Measurements from ENCODE around the gene ZNF200. TPM values are rescaled to one million over a fixed set of nuclear protein-coding genes. Genes with fewer than 3 reads are reported as not detected.

ZNF200 gene
- total RNA-seq, 1 donor from 2014 or later = 13.4 TPM

- no peak overlapping the region for H3K4me3 Mint-ChIP-seq (ENCODE audit: unreplicated experiment)
- no peak overlapping the region for H3K27ac Mint-ChIP-seq (ENCODE audit: unreplicated experiment)
- no peaks in the 10 kb centered on the region for H3K4me1 Mint-ChIP-seq (ENCODE audit: unreplicated experiment)
- H3K36me3 Mint-ChIP-seq (ENCODE audit: low read depth, unreplicated experiment) = no peaks in the 10 kb centered on the region
- no peak for DNase-seq (ENCODE audit: low spot score)
- TF ChIP-seq CTCF (IDR thresholded peaks at IDR 0.05; ENCODE audit: unreplicated experiment) = no peak
- H3K9me3 Mint-ChIP-seq (ENCODE audit: unreplicated experiment) = no peaks in the 10 kb centered on the region
- H3K27me3 Mint-ChIP-seq (ENCODE audit: unreplicated experiment) = peaks cover 9% of the 10 kb centered on the region
Observed at GRCh38 chr16:3256866-3257465, 22.0 kb upstream of the ZNF200 start.

- DNase-seq (ENCODE audit: low spot score) = no peak
- Mint-ChIP-seq H3K27ac (ENCODE audit: unreplicated experiment) (no peak within 1 kb of the TSS), H3K27me3 (ENCODE audit: unreplicated experiment) (peaks cover 6% of the 10 kb centered on the region), H3K9me3 (ENCODE audit: unreplicated experiment) (peaks cover 3% of the 10 kb centered on the region), H3K4me3 (ENCODE audit: unreplicated experiment) (no peak within 1 kb of the TSS), H3K36me3 (ENCODE audit: low read depth, unreplicated experiment) (no peaks in the 10 kb centered on the region), H3K4me1 (ENCODE audit: unreplicated experiment) (no peaks in the 10 kb centered on the region)
- TF ChIP-seq CTCF (IDR thresholded peaks at IDR 0.05; ENCODE audit: unreplicated experiment) = no peak
Observed at GRCh38 chr16:3256146-3256865, 21.3 kb upstream of the ZNF200 start, which contains the start of gene MEFV. Gene MEFV (minus strand): TSS chr16:3256633. CDS start chr16:3256587, 46 bp downstream.

- no peak for DNase-seq (ENCODE audit: low spot score)
- Mint-ChIP-seq H3K4me1 (ENCODE audit: unreplicated experiment) (no peaks in the 10 kb centered on the region), H3K27me3 (ENCODE audit: unreplicated experiment) (peaks cover 6% of the 10 kb centered on the region), H3K4me3 (ENCODE audit: unreplicated experiment) (no peak overlapping the region), H3K36me3 (ENCODE audit: low read depth, unreplicated experiment) (no peaks in the 10 kb centered on the region), H3K9me3 (ENCODE audit: unreplicated experiment) (peaks cover 3% of the 10 kb centered on the region), H3K27ac (ENCODE audit: unreplicated experiment) (no peak overlapping the region)
- no peak for TF ChIP-seq CTCF (IDR thresholded peaks at IDR 0.05; ENCODE audit: unreplicated experiment)
Observed at GRCh38 chr16:3254309-3254708, 19.4 kb upstream of the ZNF200 start.

- Mint-ChIP-seq H3K27ac (ENCODE audit: unreplicated experiment) (no peak overlapping the region), H3K27me3 (ENCODE audit: unreplicated experiment) (peaks cover 4% of the 10 kb centered on the region), H3K9me3 (ENCODE audit: unreplicated experiment) (peaks cover 3% of the 10 kb centered on the region), H3K36me3 (ENCODE audit: low read depth, unreplicated experiment) (no peaks in the 10 kb centered on the region), H3K4me3 (ENCODE audit: unreplicated experiment) (no peak overlapping the region), H3K4me1 (ENCODE audit: unreplicated experiment) (no peaks in the 10 kb centered on the region)
- TF ChIP-seq CTCF (IDR thresholded peaks at IDR 0.05; ENCODE audit: unreplicated experiment) = no peak
- DNase-seq (ENCODE audit: low spot score) = no peak
Observed at GRCh38 chr16:3252967-3253366, 18.0 kb upstream of the ZNF200 start.

- Mint-ChIP-seq H3K36me3 (ENCODE audit: low read depth, unreplicated experiment) (peaks cover 10% of the 10 kb centered on the region), H3K27ac (ENCODE audit: unreplicated experiment) (no peak overlapping the region), H3K4me1 (ENCODE audit: unreplicated experiment) (no peaks in the 10 kb centered on the region), H3K27me3 (ENCODE audit: unreplicated experiment) (peaks cover 6% of the 10 kb centered on the region), H3K9me3 (ENCODE audit: unreplicated experiment) (peaks cover 13% of the 10 kb centered on the region), H3K4me3 (ENCODE audit: unreplicated experiment) (no peak overlapping the region)
- TF ChIP-seq CTCF (IDR thresholded peaks at IDR 0.05; ENCODE audit: unreplicated experiment) = no peak
- DNase-seq (ENCODE audit: low spot score) = no peak
Observed at GRCh38 chr16:3249451-3249850, 14.5 kb upstream of the ZNF200 start.
